ENCODE results near the gene SAT2.

The SAT2 gene

DNA sequence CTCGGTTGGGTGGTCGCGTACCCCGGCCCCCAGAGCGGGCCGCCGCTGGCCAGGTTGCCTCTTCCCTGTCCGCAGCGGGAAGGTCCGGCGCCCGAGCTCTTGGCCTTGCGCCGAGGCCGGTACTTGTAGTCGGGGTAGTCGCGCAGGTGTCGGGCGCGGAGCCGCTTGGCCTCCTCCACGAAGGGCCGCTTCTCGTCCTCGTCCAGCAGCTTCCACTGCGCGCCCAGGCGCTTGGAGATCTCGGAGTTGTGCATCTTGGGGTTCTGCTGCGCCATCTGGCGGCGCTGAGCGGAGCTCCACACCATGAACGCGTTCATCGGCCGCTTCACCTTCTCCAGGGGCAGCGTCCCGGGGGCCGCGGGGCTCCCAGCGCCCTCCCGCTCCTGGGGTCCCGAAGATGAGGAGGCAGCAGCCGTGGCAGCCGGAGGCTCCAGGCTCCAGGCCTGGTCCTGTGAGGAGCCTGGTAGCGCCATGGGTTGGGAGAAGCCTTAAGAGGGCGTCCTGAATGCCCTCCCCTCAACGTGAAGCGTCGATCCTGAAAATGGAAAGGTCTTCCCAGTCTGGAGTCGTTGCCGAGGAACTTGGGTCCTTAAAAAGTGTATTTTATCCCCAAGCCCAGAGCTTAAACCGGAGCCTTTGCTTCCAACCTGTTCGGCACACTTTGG, 38.3 kb downstream of the SAT2 start:
- no peaks in the 10 kb centered on the region for H3K9me3 Mint-ChIP-seq

DNA sequence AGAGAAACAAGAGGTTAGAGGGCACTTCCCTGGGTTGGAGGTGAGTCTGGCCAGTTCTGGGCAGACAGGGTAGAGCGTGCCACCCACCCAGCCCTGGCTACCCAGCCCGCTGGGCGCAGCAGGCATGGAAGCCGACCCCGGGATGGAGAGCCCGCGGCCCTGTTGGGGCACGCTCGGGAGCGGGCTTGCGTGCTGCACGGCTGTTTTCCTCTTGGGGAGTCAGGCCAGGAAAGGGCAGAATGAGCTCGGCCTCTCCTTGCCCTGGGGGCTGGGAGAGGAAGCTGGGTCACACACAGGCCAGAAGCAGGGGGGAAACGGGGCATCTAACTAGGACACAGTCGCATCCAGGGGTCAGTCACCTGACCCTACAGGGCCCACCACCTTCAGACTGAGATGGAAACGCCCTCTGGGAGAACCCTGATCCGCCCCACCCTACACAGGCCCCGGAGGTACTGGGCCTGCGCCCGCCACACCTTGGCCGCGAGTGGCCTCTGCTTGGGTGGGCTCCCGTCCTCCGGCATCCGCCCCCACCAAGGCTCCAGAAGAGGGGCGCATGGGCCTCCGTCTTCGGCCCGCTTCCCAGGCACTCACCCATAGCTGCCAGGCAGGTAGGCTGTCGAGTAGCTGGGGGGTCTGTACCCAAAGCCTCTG, 38.9 kb downstream of the SAT2 start:
- Mint-ChIP-seq H3K4me3 (no peak overlapping the region), H3K4me1 (peaks cover 17% of the 10 kb centered on the region), H3K27me3 (no peaks in the 10 kb centered on the region), H3K27ac (peak overlapping the region; percentile 39), H3K36me3 (peaks cover 57% of the 10 kb centered on the region), H3K9me3 (no peaks in the 10 kb centered on the region)
- peak; percentile 25 for ATAC-seq

More for the DNA sequence above, 38.3 kb downstream of the SAT2 start:
- Mint-ChIP-seq H3K27me3 (no peaks in the 10 kb centered on the region), H3K4me3 (no peak overlapping the region), H3K4me1 (peaks cover 15% of the 10 kb centered on the region), H3K27ac (no peak overlapping the region), H3K36me3 (peaks cover 61% of the 10 kb centered on the region)
- peak; percentile 74 for ATAC-seq

DNA sequence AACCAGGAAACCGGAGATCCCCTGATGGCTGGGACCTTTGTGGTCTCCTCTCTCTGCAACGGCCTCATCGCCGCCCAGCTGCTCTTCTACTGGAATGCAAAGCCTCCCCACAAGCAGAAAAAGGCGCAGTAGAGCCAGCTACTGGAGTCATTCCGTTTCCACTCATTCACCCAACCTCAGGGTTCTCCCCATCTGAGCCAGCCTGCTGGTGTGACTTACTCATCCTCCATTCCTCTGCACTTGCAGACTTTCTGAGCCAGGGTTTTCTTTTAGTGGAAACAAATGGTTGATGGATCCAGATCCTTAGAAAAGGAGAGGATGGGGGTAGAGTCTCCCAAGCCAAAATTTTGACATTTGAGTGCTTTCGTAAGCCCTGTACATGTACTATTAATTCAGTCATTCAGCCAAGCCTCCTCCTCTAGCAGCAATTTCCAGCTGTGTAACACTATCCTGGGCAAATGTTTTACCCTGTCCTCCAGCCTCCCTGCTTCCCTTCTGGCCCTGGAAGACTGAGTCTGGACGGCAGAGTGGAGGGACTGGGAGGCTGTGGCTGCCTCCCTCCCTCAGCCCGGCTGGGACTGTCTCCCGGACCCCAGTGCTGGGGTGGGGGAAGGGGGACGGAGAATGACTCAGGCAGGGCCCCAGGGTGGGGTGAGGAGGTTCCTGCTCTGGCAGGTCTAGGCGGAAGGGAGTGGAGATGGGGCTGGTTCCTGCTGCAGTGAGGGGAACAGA, 40.0 kb downstream of the SAT2 start:
- peak overlapping the region; percentile 67 for H3K27ac Mint-ChIP-seq
- H3K27me3 Mint-ChIP-seq: no peaks in the 10 kb centered on the region
- no peak for ATAC-seq
- H3K4me3 Mint-ChIP-seq: no peak overlapping the region
- H3K9me3 Mint-ChIP-seq: no peaks in the 10 kb centered on the region
- peaks cover 47% of the 10 kb centered on the region for H3K36me3 Mint-ChIP-seq
- H3K4me1 Mint-ChIP-seq: peaks cover 18% of the 10 kb centered on the region

DNA sequence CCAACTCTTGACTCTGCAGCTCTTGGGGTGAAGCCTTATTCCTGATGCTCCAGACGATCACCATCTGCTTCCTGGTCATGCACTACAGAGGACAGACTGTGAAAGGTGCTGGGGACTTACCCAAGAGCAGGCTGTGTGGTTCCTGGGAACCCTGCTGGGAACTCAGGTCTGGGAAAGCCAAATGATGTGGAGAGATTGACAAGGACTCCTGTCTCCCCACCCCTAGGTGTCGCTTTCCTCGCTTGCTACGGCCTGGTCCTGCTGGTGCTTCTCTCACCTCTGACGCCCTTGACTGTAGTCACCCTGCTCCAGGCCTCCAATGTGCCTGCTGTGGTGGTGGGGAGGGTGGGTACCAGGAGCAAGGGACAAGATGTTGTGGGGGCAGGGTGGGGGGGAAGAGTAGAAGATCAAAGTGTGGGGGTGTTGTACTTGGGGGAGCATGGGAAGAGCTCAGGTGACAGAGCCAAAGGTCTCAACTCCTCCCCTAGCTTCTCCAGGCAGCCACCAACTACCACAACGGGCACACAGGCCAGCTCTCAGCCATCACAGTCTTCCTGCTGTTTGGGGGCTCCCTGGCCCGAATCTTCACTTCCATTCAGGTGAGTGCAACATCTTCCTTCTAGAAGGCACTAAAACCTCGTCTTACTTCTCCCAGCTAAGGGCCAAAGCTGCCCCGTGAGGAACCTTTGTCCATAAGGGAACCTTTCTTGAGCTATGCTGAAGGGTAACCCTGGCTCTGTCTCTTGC, 40.8 kb downstream of the SAT2 start:
- Mint-ChIP-seq H3K4me3 (no peak overlapping the region), H3K4me1 (peaks cover 26% of the 10 kb centered on the region), H3K36me3 (peaks cover 45% of the 10 kb centered on the region), H3K9me3 (no peaks in the 10 kb centered on the region), H3K27ac (peak overlapping the region; percentile 67), H3K27me3 (no peaks in the 10 kb centered on the region)
- no peak for ATAC-seq

DNA sequence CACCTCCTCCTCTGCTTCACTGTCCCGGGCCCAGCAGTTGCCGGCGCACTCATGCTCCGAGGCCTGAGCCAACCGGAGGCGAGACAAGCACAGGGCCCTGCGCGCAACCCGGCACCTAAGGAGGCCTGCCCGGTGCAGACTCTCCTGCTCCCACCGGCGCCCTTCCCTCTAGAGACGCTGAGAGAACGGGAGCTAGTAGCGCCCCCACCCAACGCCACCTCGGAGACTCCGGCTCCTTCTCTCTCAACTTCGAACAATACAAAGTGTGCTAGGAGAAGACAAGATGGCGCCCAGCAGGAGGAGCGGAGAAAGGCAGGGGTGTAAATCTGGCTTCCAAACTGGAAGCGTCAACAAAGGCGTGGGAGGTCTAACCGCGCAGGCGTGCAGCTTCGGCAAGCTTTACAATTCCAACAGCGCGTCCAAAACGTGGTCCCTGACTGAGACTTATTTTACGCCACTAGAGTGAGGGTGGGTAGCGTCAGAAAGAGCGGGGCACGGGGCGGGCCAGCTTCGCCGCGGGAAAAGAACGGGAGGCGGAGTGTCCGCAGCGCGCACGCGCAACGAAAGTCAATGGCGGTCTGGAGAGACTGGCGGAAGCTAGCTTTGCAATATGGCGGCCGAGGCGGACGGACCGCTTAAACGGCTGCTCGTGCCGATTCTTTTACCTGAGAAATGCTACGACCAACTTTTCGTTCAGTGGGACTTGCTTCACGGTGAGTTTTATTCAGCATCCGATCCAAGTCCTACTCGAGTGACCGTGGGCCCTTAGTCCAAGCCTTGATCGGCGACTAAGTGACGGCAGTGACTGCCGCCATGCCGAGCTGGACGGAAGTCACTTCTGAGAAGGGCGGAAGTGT, 44.1 kb downstream of the SAT2 start, which contains the start of gene MPDU1:
Gene MPDU1 (plus strand): TSS at position 600 of the 857 bp plus-strand sequence. CDS start 11 bp downstream, at position 611.
- peaks cover 52% of the 10 kb centered on the region for H3K36me3 Mint-ChIP-seq

DNA sequence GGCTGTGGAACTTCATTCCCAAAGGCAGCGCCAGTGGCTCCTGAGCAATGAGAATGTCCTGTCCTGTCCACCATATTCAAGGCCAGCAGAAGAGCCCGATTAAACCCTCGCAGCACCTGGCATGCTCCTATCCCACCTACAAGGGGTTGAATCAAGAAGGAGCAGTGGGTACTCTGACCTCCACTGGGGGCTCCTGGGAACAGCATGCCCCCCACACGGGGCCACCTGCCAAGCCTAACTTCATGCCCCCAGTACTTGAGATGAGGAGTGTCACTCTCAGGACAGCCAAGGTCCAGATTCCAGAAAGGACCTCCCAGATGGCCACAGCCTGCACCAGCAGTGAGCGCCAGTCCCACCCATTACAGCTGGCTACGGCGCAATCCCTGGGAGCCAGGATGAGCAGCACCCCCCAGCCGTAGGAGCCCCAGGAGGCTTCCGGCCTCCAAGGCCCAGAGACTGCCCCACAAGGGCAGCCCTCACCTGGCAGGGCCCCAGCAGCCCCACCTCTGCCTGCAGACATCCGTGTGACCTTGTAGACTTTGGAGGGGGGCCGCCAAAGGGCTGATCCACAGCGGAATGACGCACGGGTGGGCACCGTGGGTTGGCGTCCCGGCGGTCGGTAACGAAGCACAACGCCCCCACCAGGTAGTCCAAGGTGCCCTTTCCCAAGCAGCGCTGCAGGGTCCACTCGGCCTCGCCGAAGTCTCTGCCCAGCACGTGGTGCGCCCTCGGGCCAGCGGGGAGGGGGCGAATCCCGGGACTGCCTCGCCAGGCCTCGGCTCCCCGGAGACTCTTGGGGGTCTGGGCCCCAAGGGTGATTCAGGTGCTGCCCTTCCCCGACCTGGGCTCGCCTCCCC, 45.0 kb downstream of the SAT2 start:
- Mint-ChIP-seq H3K9me3 (no peaks in the 10 kb centered on the region), H3K4me1 (peaks cover 68% of the 10 kb centered on the region), H3K36me3 (peaks cover 53% of the 10 kb centered on the region), H3K4me3 (peak overlapping the region; percentile 92), H3K27me3 (no peaks in the 10 kb centered on the region), H3K27ac (peak overlapping the region; percentile 96)
- ATAC-seq: peak; percentile 1

More for the DNA sequence above, 44.1 kb downstream of the SAT2 start, which contains the start of gene MPDU1:
- Mint-ChIP-seq H3K4me3 (peak within 1 kb of the TSS; percentile 92), H3K27me3 (no peaks in the 10 kb centered on the region), H3K27ac (peak within 1 kb of the TSS; percentile 96), H3K4me1 (peaks cover 59% of the 10 kb centered on the region), H3K9me3 (no peaks in the 10 kb centered on the region)
- peak; percentile 88 for ATAC-seq

DNA sequence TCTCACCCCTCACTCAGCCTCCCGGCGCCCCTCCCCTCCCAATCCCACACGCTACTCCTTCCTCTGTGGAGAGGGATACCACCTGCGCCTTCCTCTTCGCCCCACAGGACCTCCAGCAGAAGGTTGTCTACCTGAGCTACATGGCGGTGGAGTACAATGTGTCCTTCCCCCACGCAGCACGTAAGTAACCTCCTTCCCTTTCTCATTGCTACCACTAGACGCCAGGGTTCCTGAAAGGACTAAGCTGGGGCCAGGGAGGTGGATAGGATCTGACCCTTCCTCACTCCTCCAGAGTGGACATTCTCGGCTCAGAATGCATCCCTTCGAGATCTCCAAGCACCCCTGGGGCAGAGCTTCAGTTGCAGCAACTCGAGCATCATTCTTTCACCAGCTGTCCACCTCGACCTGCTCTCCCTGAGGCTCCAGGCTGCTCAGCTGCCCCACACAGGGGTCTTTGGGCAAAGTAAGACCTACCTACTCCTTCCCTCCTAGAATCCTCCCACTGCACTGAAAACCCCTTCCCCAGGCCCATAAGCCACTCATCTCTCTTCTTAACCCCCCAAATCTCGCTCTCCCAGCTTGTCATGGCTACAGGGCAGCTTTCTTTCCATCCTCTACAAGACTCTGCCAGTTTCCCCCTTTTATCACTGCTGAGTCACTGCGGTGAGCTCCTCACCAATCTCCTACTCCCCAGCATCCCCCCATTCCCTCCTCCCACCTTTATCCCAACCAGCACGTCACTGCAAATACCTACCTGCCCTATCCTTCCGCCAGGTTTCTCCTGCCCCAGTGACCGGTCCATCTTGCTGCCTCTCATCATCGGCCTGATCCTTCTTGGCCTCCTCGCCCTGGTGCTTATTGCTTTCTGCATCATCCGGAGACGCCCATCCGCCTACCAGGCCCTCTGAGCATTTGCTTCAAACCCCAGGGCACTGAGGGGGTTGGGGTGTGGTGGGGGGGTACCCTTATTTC, 46.7 kb downstream of the SAT2 start:
- H3K27ac Mint-ChIP-seq: peak overlapping the region; percentile 96
- no peak for ATAC-seq
- H3K27me3 Mint-ChIP-seq: no peaks in the 10 kb centered on the region
- H3K4me3 Mint-ChIP-seq: peak overlapping the region; percentile 14
- H3K36me3 Mint-ChIP-seq: peaks cover 60% of the 10 kb centered on the region
- peaks cover 82% of the 10 kb centered on the region for H3K4me1 Mint-ChIP-seq
- no peaks in the 10 kb centered on the region for H3K9me3 Mint-ChIP-seq

DNA sequence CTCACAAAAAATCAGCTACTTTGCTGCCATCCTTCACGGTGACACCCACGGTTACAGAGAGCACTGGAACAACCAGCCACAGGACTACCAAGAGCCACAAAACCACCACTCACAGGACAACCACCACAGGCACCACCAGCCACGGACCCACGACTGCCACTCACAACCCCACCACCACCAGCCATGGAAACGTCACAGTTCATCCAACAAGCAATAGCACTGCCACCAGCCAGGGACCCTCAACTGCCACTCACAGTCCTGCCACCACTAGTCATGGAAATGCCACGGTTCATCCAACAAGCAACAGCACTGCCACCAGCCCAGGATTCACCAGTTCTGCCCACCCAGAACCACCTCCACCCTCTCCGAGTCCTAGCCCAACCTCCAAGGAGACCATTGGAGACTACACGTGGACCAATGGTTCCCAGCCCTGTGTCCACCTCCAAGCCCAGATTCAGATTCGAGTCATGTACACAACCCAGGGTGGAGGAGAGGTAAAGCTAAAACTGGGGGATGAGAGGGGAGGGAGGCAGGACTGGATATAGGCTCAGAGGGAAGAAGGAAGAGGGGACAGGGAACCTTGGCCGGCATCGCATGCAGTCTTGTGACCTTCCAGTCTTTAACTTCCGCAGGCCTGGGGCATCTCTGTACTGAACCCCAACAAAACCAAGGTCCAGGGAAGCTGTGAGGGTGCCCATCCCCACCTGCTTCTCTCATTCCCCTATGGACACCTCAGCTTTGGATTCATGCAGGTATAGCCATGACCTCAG, 47.6 kb downstream of the SAT2 start:
- ATAC-seq: peak; percentile 0
- H3K36me3 Mint-ChIP-seq: peaks cover 58% of the 10 kb centered on the region
- no peaks in the 10 kb centered on the region for H3K9me3 Mint-ChIP-seq
- H3K4me1 Mint-ChIP-seq: peaks cover 78% of the 10 kb centered on the region
- H3K27ac Mint-ChIP-seq: peak overlapping the region; percentile 96
- H3K27me3 Mint-ChIP-seq: no peaks in the 10 kb centered on the region
- peak overlapping the region; percentile 57 for H3K4me3 Mint-ChIP-seq

DNA sequence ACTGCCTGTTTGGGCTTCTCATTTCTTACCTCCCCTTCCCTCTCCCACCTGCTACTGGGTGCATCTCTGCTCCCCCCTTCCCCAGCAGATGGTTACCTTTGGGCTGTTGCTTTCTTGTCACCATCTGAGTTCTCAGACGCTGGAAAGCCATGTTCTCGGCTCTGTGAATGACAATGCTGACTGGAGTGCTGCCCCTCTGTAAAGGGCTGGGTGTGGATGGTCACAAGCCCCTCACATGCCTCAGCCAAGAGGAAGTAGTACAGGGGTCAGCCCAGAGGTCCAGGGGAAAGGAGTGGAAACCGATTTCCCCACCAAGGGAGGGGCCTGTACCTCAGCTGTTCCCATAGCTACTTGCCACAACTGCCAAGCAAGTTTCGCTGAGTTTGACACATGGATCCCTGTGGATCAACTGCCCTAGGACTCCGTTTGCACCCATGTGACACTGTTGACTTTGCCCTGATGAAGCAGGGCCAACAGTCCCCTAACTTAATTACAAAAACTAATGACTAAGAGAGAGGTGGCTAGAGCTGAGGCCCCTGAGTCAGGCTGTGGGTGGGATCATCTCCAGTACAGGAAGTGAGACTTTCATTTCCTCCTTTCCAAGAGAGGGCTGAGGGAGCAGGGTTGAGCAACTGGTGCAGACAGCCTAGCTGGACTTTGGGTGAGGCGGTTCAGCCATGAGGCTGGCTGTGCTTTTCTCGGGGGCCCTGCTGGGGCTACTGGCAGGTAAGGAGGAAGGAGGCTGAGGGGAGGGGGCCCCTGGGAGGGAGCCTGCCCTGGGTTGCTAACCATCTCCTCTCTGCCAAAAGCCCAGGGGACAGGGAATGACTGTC, 48.4 kb downstream of the SAT2 start, which contains the start of gene CD68:
Gene CD68 (plus strand): TSS at position 638 of the 833 bp plus-strand sequence. CDS start 40 bp downstream, at position 678.
- ATAC-seq: peak; percentile 87
- Mint-ChIP-seq H3K4me3 (peak within 1 kb of the TSS; percentile 57), H3K36me3 (peaks cover 59% of the 10 kb centered on the region), H3K9me3 (no peaks in the 10 kb centered on the region), H3K27ac (peak within 1 kb of the TSS; percentile 96), H3K4me1 (peaks cover 78% of the 10 kb centered on the region), H3K27me3 (no peaks in the 10 kb centered on the region)

DNA sequence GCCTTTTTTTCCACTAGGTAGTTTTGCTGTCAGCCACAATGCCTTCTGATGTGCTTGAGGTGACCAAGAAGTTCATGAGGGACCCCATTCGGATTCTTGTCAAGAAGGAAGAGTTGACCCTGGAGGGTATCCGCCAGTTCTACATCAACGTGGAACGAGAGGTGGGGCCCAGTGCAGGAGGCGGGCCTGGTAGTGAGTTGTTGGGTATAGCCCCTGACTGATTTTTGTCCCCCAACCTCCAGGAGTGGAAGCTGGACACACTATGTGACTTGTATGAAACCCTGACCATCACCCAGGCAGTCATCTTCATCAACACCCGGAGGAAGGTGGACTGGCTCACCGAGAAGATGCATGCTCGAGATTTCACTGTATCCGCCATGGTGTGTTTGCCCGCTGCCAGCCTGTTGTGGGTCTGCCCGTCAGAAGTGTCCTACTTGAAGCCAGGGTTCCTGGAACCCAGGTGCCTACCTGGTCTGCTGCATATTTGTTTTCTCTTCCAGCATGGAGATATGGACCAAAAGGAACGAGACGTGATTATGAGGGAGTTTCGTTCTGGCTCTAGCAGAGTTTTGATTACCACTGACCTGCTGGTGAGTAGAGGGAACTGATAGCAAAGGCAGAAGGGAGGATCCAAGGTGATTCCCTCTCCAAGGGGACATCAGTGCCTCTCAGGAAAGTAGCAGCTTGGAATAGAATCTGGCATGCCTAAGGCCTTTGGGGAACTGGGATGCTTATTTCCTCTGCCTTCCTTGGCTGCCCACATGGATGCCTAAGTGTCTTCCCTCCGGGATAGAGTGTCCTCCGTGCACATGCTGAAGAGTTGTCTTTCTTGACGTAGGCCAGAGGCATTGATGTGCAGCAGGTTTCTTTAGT, 50.1 kb downstream of the SAT2 start:
- H3K27ac Mint-ChIP-seq: peak overlapping the region; percentile 41
- peaks cover 69% of the 10 kb centered on the region for H3K36me3 Mint-ChIP-seq
- peaks cover 81% of the 10 kb centered on the region for H3K4me1 Mint-ChIP-seq
- H3K27me3 Mint-ChIP-seq: no peaks in the 10 kb centered on the region
- no peak for ATAC-seq
- H3K4me3 Mint-ChIP-seq: no peak overlapping the region
- no peaks in the 10 kb centered on the region for H3K9me3 Mint-ChIP-seq
